Measurements from ENCODE around the gene NFIB.

Gene NFIB

GRCh38 chr9:14340219-14340873 lies 26.4 kb upstream of the NFIB start:
- FAIRE-seq = no peak
- DNase-seq (ENCODE audit: insufficient read length, low spot score) = no peak
- TF ChIP-seq POLR2A (IDR thresholded peaks at IDR 0.05; ENCODE audit: low read depth, low read length) = no peak

DNA sequence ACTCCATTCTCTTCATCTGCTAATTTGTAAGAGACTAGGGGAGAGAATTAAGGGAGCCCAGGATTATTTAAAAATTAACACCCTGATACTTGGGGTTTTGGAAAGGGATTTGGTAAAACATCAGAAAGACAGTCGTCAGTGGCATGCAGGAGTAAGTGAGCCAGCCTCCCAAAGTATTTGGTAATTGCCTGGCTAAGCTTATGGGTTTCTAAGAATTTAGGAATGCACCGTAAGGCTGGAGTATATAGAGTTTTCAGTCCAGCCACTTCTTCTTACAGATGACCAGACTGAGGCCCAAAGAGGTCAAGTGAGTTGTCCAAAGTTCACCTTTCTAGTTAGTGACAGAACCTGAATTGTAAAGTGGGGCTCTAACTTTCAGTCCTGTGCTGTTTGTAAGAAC lies 25.8 kb upstream of the NFIB start:
- FAIRE-seq (no peak), DNase-seq (ENCODE audit: insufficient read length, low spot score) (no peak)
- TF ChIP-seq POLR2A (IDR thresholded peaks at IDR 0.05; ENCODE audit: low read depth, low read length) = no peak

GRCh38 chr9:14337615-14338014 lies 23.7 kb upstream of the NFIB start:
- TF ChIP-seq POLR2A (IDR thresholded peaks at IDR 0.05; ENCODE audit: low read depth, low read length) = no peak
- DNase-seq (ENCODE audit: insufficient read length, low spot score) (no peak), FAIRE-seq (no peak)

GRCh38 chr9:14336244-14336643 lies 22.3 kb upstream of the NFIB start:
- TF ChIP-seq POLR2A (IDR thresholded peaks at IDR 0.05; ENCODE audit: low read depth, low read length) = no peak
- no peak for FAIRE-seq

GRCh38 chr9:14331120-14331519 lies 17.2 kb upstream of the NFIB start:
- no peak for DNase-seq (ENCODE audit: insufficient read length, low spot score)
- FAIRE-seq = no peak
- TF ChIP-seq POLR2A (IDR thresholded peaks at IDR 0.05; ENCODE audit: low read depth, low read length) = no peak

More at GRCh38 chr9:14336244-14336643, 22.3 kb upstream of the NFIB start:
- no peak for DNase-seq (ENCODE audit: insufficient read length, low spot score)

GRCh38 chr9:14327036-14327435 lies 13.1 kb upstream of the NFIB start:
- DNase-seq (ENCODE audit: insufficient read length, low spot score) (no peak), FAIRE-seq (no peak)

GRCh38 chr9:14326264-14326826 lies 12.4 kb upstream of the NFIB start:
- FAIRE-seq (peak; percentile 65), DNase-seq (ENCODE audit: insufficient read length, low spot score) (no peak)

More at GRCh38 chr9:14327036-14327435, 13.1 kb upstream of the NFIB start:
- TF ChIP-seq POLR2A (IDR thresholded peaks at IDR 0.05; ENCODE audit: low read depth, low read length) = no peak

GRCh38 chr9:14325147-14325546 lies 11.2 kb upstream of the NFIB start:
- TF ChIP-seq POLR2A (IDR thresholded peaks at IDR 0.05; ENCODE audit: low read depth, low read length) = no peak
- FAIRE-seq (no peak), DNase-seq (ENCODE audit: insufficient read length, low spot score) (no peak)

More at GRCh38 chr9:14326264-14326826, 12.4 kb upstream of the NFIB start:
- TF ChIP-seq POLR2A (IDR thresholded peaks at IDR 0.05; ENCODE audit: low read depth, low read length) = no peak

GRCh38 chr9:14323985-14324650 lies 10.2 kb upstream of the NFIB start:
- no peak for TF ChIP-seq POLR2A (IDR thresholded peaks at IDR 0.05; ENCODE audit: low read depth, low read length)
- no peak for DNase-seq (ENCODE audit: insufficient read length, low spot score)
- no peak for FAIRE-seq

DNA sequence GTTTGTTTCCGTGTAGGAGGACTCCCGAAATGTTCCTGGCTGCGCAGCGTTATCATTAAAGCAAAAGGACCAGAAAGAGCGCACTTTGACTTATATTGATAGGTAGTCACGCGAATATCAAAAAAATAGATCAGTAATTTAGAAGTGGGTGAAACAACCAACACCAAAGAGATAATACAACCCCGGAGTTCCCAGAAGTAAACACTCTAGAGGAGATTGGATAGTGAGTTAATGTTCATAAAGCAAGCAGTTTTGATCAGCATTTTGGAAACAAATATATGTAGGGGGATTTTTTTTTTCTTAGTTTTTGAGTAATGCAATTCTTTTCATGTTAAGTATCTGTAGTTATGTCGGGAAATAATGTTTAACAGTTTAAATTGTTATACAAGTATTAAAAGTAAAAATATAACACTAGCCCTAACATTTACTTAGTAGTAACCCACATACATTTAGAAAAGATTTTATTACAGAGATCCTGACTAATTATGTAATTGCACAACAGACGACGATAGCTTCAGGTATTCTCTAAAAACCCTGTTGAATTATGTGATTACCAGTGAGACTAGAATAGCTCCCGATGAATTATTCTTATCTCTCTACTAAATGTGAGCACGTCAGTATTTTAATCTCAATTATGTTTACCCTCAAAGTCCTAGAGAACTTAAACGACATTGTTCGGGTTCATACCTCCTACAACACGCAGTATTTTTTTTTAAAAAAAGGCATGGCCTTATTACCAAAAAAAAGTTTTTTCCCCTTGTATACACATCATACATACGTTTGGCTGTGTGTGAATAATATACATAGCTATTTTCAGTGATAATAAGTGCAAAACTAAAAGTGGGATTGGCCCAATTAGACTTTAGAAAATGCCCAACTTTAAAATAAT lies 9.4 kb upstream of the NFIB start:
- no peak for FAIRE-seq
- no peak for DNase-seq (ENCODE audit: insufficient read length, low spot score)
- TF ChIP-seq POLR2A (IDR thresholded peaks at IDR 0.05; ENCODE audit: low read depth, low read length) = no peak

DNA sequence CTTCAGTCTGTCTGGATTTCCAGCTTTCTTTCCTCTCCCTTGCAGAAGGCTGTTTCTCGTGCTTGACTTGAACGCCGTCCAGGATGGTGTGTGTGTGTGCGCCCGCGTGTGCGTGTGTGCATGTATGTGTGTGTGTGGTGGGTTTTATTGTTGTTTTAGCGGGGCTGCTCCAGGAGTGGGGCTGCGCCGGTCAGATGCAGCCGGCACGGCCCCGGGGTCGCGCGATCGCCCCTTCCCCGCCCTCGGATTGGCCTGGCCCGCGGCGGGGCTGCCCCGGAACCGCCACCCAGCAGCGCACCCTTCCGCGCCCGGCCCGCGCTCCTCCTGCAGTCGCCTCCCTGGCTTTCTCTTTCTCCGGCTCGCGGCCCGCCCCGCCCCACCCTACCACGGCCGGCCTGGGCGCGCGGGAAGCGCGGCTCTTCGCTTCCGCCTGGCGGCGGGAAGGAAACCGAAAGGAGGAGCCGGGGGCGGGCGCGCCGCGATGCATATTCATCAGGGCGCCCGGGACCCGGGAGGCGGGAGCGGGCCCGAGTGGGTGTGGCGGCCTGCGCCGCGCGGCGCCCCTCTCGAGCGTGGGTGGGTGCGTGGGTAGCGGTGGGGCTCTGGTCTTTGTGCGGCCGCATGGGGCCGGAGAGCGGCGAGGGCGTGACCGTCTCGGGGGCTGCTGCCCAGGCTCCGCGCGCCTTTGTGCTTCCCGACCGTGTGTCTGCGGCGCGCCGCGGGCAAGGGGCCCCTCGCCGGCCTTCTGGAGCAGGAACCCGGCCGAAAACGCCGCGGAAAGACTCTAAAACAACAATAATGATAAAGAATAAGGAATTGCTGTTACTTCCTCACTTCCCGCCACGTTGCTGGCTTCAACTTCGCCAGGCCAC lies 8.5 kb upstream of the NFIB start:
- DNase-seq (ENCODE audit: insufficient read length, low spot score) (peak; percentile 77), FAIRE-seq (peak; percentile 90)
- no peak for TF ChIP-seq POLR2A (IDR thresholded peaks at IDR 0.05; ENCODE audit: low read depth, low read length)

DNA sequence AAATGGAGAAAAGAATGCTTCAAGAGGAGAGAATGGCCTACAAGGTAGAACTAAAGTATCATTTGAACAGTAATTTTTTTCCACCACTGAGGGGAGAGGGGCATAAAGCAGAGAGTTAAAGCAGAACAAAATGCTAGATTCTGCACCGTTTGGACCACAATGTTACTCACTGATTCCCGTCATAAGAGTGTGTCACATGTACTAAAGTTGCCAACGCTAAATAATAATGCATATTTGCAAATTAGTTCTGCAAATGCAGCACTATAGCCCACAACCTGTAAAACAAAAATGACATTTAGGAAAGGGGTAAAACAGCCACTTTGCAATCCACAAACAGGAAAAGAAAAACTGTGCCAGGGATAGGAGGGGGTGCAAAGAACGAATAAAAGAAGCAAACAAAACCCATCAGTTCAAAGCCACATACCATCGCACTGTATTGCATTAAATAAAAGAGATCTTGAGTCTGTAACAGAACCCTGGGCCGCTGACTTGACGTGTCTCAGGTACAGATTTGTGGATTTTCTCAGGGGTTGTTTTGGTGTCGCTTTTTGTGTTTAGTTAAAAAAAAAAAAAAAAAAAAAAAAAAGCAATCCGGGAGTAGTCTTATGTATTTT lies 7.7 kb upstream of the NFIB start:
- DNase-seq (ENCODE audit: insufficient read length, low spot score) (no peak), FAIRE-seq (no peak)
- TF ChIP-seq POLR2A (IDR thresholded peaks at IDR 0.05; ENCODE audit: low read depth, low read length) = no peak
